SJCRH30 (cell line): ENCODE measurements around the gene B3GALNT2. TPM values are rescaled to one million over a fixed set of nuclear protein-coding genes. Genes with fewer than 3 reads are reported as not detected.

ENCODE experiments used
- total RNA-seq: library from RNA; depleted of rRNA; stranded (reverse); fragments of >200 nt; shearing (Covaris generic); gene quantifications from 2 replicates; pipeline ENCODE4 v1.2.3, GENCODE V29; 2014; rRNA removed

The B3GALNT2 gene
- total RNA-seq, 1 experiment from 2014 or later: 50.1 TPM

Other genes starting within 250 kb of the B3GALNT2 start
- gene ARID4B, start 176.3 kb downstream of the B3GALNT2 start, total RNA-seq: 30.3 and 34.6 TPM in 2 replicates
- 15.1 and 20.7 TPM in 2 replicates for gene GGPS1, start 175.9 kb downstream of the B3GALNT2 start, total RNA-seq
- 36.8 and 38.6 TPM in 2 replicates for gene TBCE, start 137.0 kb downstream of the B3GALNT2 start, total RNA-seq
- 19.7 and 19.8 TPM in 2 replicates for gene GNG4, start 145.3 kb upstream of the B3GALNT2 start, total RNA-seq